Esophagus squamous epithelium (tissue), 5 donors: ENCODE results near the gene WT1. TPM values are rescaled to one million over a fixed set of nuclear protein-coding genes. Genes with fewer than 3 reads are reported as not detected.

Experiments
- DNase-seq: peaks from one replicate; lab custom pipeline; 2025; lab: John Stamatoyannopoulos, UW
- H3K27ac ChIP-seq, 4 donors: fragments of 200-600 bp; sonication (generic); one replicate each; pipeline ENCODE4 v1.5.1; 2016 to 2019; ENCODE audit warnings: mild to moderate bottlenecking in 1 of 4
- H3K27me3 ChIP-seq, 4 donors: fragments of 200-600 bp; sonication (generic); 1 replicate in 3 of 4; 2 replicates in 1 of 4; pipeline versions ENCODE4 v1.5.1 to v1.6.0; 2017 to 2021; ENCODE audit warnings: antibody characterized with exemption in 1 of 4
- H3K36me3 ChIP-seq, 3 donors: fragments of 200-600 bp; sonication (generic); one replicate each; pipeline ENCODE4 v1.5.1; 2016 to 2019
- H3K4me1 ChIP-seq, 3 donors: fragments of 200-600 bp; sonication (generic); one replicate each; pipeline ENCODE4 v1.5.1; 2017 to 2019
- H3K4me3 ChIP-seq, 4 donors: fragments of 200-600 bp; sonication (generic); 1 replicate in 3 of 4; 2 replicates in 1 of 4; pipeline ENCODE4 v1.5.1; 2016 to 2019; ENCODE audit warnings: mild to moderate bottlenecking in 2 of 4, moderate library complexity in 1 of 4
- H3K9me3 ChIP-seq, 3 donors: fragments of 200-600 bp; sonication (generic); one replicate each; pipeline ENCODE4 v1.5.1; 2016 to 2019
- POLR2A ChIP-seq, 4 donors: fragments of 450-650 bp; IDR thresholded peaks; one replicate each; pipeline ENCODE4 v1.6.1; 2017; ENCODE audit warnings: antibody characterized with exemption in 4 of 4, mild to moderate bottlenecking in 4 of 4, moderate library complexity in 3 of 4
- WGBS, 2 donors: methylation state at CpG; one replicate each; pipeline ENCODE4 v1.1.5; 2018; 5-methylcytosine and 5-hydroxymethylcytosine counted together
- intact Hi-C: fragments of 100-400 bp; cut with DNase I; formaldehyde crosslinking; loops from one replicate; pipeline ENCODE4 v1.15.0; 2022
- total RNA-seq, 4 donors: library from RNA; depleted of rRNA; stranded (reverse); fragments of >200 nt; gene quantifications; one replicate each; pipeline ENCODE4 v1.1.0, GENCODE V29; 2016
- TF ChIP-seq, protein P1 (sequence below), 6 experiments: fragments of 450-650 bp in 4 of 6; fragments of 200-600 bp in 2 of 6; sonication (generic) in 2 of 6; IDR thresholded peaks; one replicate each; pipeline ENCODE4 v1.5.1; 2016 to 2019; ENCODE audit warnings: antibody characterized with exemption in 6 of 6, mild to moderate bottlenecking in 4 of 6, moderate library complexity in 4 of 6
- donor health status: DM: yes; HTN: yes; CAD: no.

The WT1 gene
- total RNA-seq, 4 donors from 2014 or later: not detected

GRCh38 chr11:32435942-32436750 lies 807 bp upstream of the WT1 start:
- Histone ChIP-seq H3K4me1 (peaks cover 9 to 69% (median 12%) of the 10 kb centered on the region in 3 donors), H3K4me3 (peak overlapping the region in 2 of 4 donors; percentile 27 to 48), H3K9me3 (no peaks in the 10 kb centered on the region), H3K27me3 (peaks cover 25 to 100% (median 49%) of the 10 kb centered on the region in 4 donors), H3K27ac (no peak overlapping the region), H3K36me3 (no peaks in the 10 kb centered on the region)
- no peak for DNase-seq
- intact Hi-C loops: no loop called here
- WGBS, 2 donors: 5 to 12% methylated on average over 26 to 40 of the region's 42 CpGs
- TF ChIP-seq POLR2A (IDR thresholded peaks at IDR 0.05): no peak
- TF ChIP-seq, protein P1, sequence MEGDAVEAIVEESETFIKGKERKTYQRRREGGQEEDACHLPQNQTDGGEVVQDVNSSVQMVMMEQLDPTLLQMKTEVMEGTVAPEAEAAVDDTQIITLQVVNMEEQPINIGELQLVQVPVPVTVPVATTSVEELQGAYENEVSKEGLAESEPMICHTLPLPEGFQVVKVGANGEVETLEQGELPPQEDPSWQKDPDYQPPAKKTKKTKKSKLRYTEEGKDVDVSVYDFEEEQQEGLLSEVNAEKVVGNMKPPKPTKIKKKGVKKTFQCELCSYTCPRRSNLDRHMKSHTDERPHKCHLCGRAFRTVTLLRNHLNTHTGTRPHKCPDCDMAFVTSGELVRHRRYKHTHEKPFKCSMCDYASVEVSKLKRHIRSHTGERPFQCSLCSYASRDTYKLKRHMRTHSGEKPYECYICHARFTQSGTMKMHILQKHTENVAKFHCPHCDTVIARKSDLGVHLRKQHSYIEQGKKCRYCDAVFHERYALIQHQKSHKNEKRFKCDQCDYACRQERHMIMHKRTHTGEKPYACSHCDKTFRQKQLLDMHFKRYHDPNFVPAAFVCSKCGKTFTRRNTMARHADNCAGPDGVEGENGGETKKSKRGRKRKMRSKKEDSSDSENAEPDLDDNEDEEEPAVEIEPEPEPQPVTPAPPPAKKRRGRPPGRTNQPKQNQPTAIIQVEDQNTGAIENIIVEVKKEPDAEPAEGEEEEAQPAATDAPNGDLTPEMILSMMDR (IDR thresholded peaks at IDR 0.05): no peak

DNA sequence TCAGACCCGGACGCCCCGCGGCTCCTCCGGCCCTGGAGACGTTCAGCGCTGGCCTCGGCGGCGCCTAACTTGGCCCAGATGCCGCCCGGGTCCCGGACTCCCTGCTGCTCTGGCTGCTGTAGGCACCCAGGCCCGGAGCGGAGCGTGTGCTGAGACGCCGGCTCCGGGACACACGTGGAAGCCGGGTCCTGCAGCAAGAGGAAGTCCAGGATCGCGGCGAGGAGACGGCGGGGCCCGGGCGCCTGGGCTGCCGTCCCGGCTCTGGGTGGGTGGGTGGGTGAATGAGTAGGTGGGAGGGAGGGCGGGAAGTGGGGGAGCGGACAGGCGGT lies 223 bp downstream of the WT1 start:
- no CpG with 5 or more reads among the region's 33 CpGs for WGBS, 2 donors
- no peak for DNase-seq
- peaks cover 9 to 74% (median 12%) of the 10 kb centered on the region in 3 donors for H3K4me1 ChIP-seq
- no peaks in the 10 kb centered on the region for H3K9me3 ChIP-seq
- peak overlapping the region in 2 of 4 donors; percentile 27 to 48 for H3K4me3 ChIP-seq
- TF ChIP-seq POLR2A (IDR thresholded peaks at IDR 0.05): no peak
- TF ChIP-seq, protein P1 (IDR thresholded peaks at IDR 0.05): no peak
- H3K36me3 ChIP-seq: no peaks in the 10 kb centered on the region
- no peak overlapping the region for H3K27ac ChIP-seq
- H3K27me3 ChIP-seq: peaks cover 25 to 100% (median 54%) of the 10 kb centered on the region in 4 donors
- intact Hi-C loops: no loop called here

DNA sequence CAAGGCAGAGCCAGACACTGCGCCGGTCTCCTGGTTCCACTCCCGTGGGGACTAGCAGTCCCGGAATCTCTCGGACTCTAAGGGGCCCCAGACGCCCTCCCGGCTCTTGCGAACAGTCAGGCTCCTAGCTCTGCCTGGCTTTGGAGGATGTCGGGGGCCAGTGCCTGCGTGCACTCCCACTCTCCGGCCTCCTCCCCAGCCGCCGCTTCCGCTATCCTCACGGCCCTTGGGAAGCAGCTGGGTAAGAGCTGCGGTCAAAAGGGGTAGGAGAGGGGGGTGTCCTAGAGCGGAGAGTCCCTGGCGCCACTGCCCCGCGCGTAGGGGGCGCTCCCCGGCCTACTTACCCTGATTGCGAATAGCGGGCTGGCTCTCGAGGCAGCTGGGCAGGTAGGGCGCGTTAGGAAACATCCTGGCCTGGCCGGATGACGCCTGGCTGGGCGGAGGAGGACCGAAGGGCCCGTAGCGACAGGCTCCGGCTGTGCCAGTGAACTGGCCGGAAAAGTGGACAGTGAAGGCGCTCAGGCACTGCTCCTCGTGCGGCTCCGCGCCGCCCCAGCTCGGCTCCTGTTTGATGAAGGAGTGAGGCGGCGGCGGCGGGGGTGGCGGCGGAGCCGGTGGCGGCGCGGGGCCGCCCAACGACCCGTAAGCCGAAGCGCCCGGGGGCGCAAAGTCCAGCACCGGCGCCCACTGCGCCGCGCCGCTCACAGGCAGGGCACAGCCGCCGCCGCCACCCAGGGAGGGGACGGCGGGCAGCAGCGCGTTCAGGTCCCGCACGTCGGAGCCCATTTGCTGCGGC lies 785 bp downstream of the WT1 start:
- Histone ChIP-seq H3K27ac (no peak overlapping the region), H3K4me3 (peak overlapping the region in 2 of 4 donors; percentile 27 to 48), H3K27me3 (peaks cover 25 to 100% (median 56%) of the 10 kb centered on the region in 4 donors), H3K4me1 (peaks cover 9 to 74% (median 12%) of the 10 kb centered on the region in 3 donors), H3K9me3 (no peaks in the 10 kb centered on the region), H3K36me3 (no peaks in the 10 kb centered on the region)
- WGBS, 2 donors: 0 to 5% methylated on average over 7 to 23 of the region's 77 CpGs
- no peak for TF ChIP-seq POLR2A (IDR thresholded peaks at IDR 0.05)
- TF ChIP-seq, protein P1 (IDR thresholded peaks at IDR 0.05): no peak
- intact Hi-C loops: no loop called here
- DNase-seq: no peak

GRCh38 chr11:32433914-32434355 lies 1.4 kb downstream of the WT1 start:
- no peaks in the 10 kb centered on the region for H3K9me3 ChIP-seq
- peaks cover 9 to 68% (median 12%) of the 10 kb centered on the region in 3 donors for H3K4me1 ChIP-seq
- no peak overlapping the region for H3K27ac ChIP-seq
- no peaks in the 10 kb centered on the region for H3K36me3 ChIP-seq
- intact Hi-C loops: no loop called here
- DNase-seq: no peak
- WGBS, 2 donors: 9 to 31% methylated on average over 14 to 16 of the region's 25 CpGs
- TF ChIP-seq, protein P1 (IDR thresholded peaks at IDR 0.05): no peak
- TF ChIP-seq POLR2A (IDR thresholded peaks at IDR 0.05): no peak
- peaks cover 25 to 100% (median 55%) of the 10 kb centered on the region in 4 donors for H3K27me3 ChIP-seq
- H3K4me3 ChIP-seq: peak overlapping the region in 2 of 4 donors; percentile 27 to 52
